ENCODE data around the gene SMIM9.

SMIM9 gene

DNA sequence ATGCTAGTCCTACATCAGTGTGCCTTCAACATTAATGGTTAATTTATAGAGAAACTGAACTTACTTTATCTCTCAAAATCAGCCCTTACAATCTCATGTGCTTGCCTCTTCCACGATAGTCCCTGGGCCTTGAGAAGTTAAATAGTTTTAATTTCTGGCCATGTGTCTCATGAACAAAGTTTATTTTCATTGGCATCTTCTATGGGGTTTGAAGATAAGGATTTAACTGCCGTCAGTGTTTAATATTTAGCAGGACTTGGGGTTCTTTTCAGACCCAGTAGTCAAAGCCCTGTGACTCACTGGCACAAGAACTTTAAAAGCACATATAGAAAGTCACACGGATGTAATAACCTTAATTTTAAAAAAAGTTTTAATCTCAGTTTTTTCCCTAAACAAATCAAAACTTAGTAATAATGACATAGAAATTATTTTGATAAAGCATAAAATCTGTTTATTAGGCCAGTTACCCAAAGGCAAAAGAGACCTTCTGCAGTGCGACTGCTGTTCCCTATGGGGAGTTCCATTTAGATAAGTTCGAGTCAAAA is 19.1 kb downstream of the SMIM9 start:
- DNase-seq, result no peak

DNA sequence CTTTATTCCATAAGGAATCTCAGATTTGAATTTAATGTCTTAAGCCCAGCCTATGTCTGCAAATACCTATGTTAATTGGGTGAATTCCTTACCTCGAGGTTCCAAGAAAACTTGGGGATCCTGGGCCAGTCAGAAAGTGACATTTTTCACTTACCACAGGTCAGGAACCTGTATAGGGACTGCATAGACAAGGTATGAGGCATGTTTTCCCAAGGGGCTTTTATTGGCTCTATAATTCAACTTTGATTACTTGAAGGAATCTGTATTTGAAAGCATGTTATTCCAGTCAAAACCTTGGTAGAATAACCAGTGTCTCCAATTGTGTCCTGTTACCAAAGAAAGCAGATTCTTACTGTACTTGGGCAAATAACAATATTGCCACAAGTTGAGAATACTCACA is 20.7 kb downstream of the SMIM9 start:
- no peak for DNase-seq

DNA sequence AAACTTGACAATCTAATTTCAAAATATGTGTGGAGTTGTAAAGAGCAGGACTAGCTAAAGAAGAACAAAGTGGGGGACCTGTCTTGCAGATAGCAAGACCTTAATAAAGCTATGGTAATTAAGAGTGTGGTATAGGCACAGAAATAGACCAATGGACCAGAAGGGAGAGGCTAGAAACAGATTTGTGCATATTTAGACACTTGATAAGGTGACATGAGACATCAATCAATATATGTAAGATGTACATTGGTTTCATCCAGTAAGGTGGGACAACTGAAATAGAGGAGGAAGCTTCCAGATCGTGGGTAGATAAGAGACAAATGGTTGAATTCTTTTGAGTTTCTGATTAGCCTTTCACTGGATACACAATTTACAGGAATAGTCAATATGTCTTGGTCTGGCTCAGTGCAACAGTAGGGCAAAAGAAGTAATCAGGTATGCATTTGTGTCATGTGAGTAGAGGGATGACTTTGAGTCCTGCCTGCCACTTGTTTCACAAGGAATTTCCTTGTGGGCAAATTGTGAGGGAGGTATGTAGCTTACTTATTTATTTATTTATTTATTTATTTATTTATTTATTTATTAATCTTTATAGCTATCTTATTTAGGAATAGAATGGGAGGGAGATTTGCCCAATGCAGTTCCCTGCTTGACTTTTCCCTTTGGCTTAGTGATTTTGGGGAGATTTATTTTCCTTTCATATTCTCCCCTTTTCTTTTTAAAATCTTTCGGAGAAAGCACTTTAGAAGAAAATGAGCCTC is 21.9 kb downstream of the SMIM9 start:
- DNase-seq, result no peak

DNA sequence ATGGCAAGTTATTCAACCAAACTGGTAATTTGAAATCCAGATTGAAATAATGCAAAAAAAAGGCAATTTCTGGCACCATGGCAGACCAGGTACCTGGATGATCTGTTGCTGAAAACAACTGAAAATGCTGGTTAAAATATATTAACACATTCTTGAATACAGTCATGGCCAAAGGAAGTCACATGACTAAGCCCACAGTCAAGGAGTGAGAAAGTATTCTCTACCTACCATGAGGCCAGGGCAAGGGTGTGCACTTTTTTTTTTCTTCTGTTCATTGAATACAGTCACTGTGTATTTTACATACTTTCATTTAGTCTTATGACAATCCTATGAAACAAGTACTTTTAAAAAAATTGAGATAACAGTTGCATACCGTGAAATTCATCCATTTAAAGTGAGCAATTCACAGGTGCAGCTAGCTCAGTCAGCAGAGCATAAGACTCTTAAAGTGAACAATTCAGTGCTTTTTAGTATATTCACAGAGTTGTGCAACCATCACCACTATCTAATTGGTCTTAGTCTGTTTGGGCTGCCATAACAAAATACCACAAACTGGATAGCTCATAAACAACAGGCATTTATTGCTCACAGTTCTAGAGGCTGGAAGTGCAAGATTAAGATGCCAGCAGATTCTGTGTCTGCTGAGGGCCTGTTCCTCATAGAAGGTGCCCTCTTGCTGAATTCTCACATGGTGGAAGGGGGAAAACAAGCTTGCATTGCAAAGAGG is 24.4 kb downstream of the SMIM9 start:
- DNase-seq, result no peak

DNA sequence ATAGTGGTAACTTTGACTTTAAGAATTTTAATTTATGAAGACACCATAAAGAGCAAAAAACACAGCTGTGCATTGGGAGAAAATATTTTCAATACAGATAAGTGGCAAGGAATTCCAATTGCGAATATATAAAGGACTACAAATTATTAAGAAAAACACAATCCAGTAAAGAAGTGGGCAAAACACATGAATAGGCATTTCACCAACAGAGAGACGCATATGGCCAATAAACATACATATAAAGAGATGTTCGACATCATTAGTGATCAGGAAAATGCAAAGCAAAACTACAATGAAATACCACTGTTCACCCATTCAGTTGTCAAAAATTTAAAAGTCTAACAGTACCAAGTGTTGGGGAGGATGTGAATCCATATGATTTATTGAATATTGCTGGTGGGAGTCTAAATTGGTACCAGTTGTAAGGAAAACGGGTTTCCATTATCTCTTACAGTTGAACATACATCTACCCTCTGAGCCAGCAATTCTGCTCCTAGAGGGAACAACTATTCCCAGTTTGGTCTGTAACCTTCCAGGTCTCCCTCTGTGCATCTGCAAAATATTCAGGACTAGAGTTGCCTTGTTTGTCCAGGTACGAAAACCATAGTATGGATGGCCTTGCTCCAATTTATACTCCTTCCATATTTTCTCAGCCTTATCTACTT is 27.5 kb downstream of the SMIM9 start:
- DNase-seq, result no peak

DNA sequence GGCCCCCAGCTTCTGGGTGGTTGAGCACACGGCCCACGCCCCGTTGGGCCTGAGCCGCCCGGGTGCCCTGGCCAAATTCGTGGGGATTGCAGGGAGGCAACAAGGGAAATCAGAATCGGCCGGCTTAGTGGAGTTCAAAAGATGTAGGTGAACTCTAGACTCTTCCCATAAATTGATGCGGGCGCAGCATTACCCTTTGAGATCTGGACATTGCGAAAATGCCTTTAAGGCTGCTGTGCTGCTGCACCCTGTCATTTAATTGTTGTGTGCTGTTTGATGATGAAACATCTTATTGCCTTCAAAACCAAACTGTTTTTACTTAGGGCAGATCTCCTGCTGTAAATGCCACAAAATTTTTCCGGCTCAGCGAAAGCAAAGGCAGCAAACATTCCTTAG is 28.8 kb downstream of the SMIM9 start:
- no peak for DNase-seq

DNA sequence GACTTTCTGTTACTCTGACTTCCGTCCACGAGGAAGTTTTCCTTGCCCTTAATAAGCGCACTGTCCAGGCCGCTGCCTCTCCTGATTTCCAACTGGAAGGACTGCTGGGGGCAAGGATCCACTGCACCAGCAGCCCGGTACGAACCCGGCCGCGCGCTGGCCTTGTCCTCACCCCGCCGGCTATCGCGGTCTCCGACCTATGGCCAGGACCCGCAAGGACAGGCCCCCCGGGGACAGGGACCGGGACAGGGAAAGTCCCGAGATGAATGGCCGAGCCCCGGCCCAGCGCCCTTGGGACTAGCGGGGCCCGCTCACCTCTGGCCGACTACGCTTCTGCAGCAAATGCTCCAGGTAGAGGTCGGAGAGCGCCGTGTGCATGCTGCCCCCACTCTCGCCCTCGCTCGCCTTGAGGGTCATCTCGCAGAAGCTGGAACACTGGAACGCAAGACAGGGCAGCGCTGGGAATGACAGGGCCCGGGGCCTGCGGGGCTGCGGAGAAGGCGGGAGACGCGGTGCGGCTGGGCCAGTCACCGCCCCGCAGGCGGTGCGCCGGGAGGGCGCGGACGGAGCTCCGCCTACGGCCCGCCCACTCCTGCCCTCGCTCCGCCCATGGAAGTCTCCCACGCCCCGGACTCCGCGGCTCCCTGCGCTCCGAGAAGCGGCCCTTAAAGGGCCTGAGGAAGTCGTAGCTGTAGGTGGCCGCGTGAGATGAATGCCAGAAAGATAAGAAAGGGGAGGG is 29.3 kb downstream of the SMIM9 start, which contains the start of gene MPP1:
Gene MPP1, minus strand, starts transcription at position 529 of the 739 bp plus-strand sequence. Its CDS starts 112 bp downstream, at position 417.
- DNase-seq, result peak; percentile 88

DNA sequence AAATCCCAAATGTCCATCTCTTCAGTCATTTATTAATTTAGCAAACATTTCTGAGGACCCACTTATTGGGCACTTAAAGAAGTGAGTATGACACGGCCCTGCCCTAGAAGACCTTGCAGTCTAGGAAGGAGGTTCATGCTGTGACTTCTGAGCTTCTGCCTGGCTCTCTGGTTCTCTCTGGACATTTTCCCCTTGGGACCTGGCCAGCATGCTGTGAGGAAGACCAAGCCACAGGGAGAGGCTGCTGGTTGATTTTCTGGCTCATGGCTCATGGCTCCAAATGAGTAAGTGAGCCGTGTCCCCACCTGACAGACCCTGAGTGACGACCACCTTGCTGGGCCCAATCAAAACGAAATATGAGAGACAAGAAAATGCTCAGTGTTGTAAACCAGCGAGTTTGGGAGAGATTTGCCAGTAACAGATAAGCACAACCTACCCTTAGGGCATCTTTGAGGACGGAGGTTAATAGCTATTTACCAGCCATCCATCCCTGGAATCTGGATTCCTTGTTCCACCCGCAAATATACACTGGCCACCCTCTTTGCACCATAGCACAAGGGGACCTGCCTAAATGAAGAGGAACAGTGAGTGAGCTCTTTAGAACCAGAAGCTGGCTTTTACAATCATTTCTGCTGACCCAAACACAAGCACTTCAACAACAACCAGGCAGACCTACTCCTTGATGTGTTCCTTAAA is 30.1 kb downstream of the SMIM9 start:
- DNase-seq, result no peak

DNA sequence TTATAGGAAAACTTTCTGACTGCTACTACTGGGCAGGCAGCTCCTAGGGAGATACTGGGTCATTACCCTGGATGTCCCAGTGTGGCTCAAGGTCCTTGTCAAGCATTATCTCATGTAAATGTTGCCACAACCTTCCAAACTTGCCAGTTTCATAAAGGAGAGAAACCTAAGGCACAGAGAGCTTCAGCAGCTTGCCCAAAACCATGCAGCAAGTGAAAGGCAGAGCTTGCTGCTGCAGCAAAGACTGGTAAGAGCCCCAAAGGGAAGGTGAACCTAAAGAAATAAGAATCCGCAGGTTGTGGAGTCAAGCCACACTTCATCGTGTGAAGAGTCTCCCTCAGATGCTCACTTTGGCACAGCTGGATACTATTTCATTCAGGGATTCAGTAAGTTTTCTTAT is 31.5 kb downstream of the SMIM9 start:
- DNase-seq, result no peak

DNA sequence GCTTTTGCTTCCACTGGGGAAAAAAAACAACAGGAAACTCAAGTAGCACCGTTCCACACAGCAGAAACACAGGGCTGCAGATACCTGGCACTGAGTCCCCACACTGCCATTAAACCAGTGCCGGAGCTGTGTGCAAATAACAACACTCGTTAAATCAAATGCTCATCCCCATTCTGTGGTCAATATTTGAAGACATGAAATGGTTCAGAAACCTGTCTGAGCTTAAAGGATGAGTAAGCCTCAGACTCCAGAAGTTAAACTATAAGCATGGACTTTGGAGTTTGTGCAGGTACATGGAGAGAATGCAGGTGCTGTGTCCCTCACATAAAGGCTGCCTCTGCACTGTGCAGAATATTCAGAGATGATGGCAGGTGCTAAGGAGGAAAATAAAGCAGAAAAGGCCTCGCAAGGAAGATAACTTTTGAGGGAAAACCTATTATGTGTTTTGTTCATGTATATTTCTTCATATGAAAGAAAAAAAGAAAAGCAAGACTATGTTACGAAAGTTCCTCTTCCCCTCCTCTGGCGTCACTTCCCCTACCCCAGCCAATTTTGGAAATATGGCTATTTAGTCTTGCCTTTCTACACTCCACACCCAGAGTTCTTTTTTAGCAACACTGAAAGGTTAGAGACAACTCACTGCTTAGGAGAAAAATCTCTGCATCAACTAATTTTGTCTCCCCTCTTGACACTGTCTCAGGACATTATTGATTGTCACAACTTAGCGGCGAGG is 33.8 kb downstream of the SMIM9 start:
- DNase-seq, result no peak

DNA sequence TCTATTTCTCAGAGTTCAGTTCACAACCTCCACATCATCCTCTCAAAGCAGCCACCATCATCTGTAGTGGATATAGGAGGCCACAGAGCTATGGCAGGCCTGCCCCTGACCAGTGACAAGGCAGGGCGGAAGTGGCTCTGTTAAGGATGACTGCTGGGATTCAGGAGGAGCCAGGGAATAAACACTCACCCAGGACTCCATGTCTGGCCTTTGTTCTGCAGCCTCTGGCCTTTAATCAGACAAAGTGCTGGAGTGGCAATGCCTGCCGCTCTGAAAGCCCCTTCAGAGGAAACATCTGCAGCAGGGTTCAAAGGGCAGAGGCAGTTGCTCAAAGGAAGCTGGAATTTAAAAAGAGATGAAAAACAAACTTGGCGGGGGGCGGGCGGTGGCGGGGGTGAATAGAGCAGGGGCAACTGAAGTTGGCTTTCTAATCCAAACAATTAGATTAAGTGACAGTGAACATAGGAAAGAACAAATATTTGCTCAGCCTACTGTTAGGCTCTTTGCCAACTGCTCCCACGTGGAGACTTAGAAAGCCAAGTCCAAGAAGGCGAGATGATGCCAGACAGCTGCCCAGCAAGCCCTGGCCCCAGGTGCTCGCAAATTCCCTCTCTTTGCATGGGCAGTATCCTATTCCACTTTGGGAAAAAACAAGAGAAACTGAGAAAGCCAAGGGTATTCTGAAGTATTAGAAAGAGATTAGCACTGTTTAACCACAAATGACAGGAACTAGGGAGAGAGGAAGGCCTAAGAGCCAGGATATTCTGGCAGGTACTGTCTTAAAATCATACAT is 34.7 kb downstream of the SMIM9 start:
- DNase-seq, result no peak

DNA sequence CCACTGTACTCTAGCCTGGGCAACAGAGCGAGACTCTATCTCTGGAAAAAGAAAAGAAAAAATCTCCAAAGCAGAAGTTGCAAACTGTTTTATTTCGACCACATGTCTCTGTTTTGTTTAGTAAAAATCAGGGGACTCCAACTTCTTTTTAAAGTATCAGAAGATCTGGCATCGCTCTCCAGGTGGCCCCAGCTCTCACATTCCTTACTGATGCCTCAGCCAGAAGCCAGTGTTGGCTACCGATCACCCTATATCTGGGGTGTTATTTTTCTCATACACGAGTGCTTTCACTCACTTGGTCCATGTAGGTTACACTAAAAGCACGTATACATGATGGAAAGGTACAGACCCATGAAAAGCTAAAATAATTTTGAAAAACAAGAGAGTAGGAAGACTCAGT is 37.5 kb downstream of the SMIM9 start:
- no peak for DNase-seq

DNA sequence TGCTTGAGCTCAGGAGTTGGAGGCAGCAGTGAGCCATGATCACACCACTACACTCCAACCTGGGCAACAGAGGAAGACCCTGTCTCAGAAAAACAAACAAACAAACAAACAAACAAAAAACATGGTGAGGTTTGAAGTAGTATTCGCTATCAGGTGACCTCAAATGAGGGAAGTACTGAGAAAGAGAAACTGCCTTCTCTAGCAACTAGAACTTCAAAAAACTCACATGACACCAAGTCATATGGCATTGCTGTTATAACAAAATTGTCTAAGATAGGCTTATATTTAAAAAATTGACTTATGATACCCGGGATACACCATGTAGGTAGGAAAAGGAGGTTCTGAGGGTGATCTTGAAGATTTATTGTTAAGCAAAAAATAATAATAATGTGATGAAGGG is 39.4 kb downstream of the SMIM9 start:
- no peak for DNase-seq

DNA sequence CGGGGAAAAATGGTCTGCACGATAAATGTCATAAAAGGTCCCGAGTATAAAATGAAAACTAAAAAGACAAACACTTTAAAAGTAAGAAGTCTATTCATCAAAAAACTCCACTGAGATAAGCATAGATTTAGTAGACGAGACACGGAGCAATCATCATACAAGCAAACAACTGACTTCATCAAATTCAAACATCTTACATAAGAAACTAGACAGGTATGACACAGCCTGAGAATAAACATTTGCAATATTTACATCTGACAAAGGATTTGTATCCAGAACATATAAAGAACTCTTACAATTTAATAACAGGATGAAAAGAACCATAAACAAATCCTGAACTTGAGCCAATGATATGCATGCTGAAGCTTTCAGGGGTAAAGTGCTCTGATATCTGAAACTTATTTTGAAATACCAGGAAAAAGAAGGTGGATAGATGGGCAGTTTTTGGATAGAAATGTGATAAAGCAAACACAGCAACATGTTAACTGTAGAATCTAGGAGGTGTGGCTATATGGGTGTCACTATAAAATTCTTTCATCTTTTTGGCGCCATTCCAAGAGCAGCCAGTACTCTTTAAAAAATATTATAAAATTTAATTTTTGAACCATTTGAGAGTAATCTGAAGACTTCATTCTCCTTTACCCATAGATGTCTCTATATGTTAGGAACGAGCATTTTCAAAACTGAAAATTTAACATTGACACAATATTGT is 41.2 kb downstream of the SMIM9 start:
- no peak for DNase-seq

DNA sequence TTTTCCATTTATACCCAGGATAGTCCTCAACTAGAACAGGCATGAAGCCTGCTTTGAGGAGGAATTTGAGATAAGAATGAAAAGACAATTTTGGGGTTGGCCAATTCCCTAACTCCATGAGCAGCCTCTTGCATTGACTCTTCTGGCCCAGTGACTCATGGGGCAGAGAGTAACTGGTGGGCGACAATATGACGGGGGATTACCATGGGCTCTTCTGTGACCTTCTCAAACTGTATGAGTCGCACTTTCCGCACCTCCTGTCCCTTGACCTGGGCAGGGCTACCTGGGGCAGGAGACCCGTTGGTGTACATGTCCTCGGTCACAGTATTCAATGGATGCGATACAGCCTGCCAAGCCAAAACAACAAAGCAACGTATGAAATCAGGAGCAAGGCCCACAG is 42.5 kb downstream of the SMIM9 start:
- no peak for DNase-seq

DNA sequence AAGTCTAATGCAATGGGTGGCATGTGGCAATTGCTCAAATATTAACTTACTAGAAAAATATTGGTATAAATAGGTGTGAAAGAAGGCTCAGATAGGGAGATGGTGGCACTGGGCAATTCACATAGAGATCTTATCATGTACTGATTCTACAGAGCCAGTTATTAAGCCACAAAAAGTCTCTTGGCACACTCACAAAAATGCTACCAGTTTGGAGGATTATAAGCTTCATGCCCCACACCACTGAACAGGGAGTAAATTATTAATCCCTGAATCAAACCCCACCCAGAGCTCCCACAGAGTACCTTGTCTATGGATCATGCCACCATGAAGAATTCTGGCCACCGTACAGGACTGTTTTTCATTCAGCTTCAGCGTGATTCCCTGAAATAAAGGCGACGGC is 43.0 kb downstream of the SMIM9 start:
- DNase-seq, result no peak

DNA sequence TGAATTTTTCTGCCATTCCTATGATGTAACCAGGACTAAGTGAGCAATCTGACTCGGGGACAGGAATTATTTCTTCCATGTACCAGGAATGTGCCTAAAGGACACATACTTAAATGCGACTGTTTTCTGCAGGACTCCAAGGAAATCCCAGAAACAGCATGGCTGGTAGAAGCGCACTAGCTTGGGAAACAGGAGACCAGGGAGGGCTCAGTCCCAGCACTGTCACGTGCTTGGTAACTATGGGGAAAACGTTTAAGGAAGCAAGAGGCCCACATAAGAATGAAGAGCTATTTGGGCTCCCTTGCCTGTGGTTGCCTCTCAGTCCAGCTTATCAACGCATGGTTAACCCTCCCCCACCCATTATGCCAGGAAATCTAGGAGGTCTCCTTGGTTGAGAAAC is 48.7 kb downstream of the SMIM9 start:
- DNase-seq, result no peak

DNA sequence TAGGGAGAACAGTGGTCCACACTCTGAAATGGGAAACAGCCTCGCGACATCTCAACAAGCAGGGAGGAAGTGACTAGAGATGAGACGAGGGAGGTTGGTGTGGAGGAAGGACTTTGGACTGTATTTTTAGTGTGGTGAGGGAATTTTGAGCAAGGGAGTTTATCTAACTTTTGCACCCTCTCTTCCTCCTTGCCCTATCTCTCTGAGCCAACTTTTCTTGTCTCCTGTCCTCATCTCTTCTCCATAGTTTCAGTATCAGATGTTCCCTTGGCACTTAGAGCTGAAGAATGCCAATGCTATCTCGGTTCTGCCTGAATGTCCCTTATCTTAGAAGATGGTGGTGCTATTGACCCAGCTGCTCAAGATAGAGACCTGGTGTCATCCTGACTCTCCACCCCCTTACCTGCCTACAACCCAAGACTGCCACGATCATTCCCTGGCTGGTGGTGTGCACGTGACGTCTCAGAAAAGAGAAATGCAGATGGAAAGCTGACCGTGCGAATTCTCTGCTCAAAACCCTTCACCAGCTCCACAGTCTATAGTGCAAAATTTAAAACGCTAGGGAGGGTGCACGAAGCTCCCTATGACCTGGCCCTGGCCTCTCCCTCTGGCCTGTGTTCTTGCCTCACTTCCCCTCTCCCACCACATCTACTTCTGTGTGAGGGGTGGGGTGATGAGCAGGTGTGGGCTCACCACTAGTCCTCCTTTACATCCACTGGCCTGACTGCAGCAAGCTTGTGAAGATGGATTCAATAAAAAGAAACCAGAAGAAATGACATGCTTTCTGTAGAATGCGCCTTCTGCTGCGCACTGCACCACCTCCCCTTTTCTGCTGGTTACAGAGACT is 50.1 kb downstream of the SMIM9 start:
- no peak for DNase-seq

DNA sequence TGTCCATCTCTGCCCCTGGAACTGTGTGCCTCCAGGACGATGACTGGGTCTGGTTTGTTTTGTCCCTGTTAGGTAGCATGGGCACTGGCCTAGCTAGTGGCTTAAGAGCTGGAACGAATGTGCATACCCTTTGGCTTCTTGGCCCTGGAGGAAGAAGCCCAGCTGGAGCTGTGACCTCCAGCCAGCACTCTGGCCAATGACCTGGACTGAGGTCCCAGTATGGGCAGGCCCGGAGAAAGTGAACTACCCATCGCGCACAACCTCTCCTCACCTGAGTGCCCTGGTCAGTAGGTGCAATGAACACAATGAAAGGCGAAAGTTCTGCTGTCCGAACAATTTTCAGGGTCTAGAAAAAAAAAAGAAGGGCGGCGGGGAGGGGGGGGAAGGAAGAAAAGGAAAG is 53.5 kb downstream of the SMIM9 start:
- DNase-seq, result no peak

Measured in islet precursor cell (in vitro differentiated cells).